Thyroid gland (tissue), 4 donors: ENCODE measurements around the gene C16orf96.

Experiments
- POLR2A ChIP-seq, 2 donors: fragments of 450-650 bp; IDR thresholded peaks; one replicate each; pipeline ENCODE4 v1.6.1; 2017; ENCODE audit warnings: antibody characterized with exemption in 2 of 2, mild to moderate bottlenecking in 2 of 2, moderate library complexity in 1 of 2
- TF ChIP-seq, protein P1 (sequence below), 6 experiments: fragments of 200-600 bp in 3 of 6; fragments of 450-650 bp in 3 of 6; sonication (generic) in 3 of 6; IDR thresholded peaks; one replicate each; pipeline ENCODE4 v1.5.1; 2016 to 2019; ENCODE audit warnings: antibody characterized with exemption in 6 of 6, mild to moderate bottlenecking in 2 of 6, inconsistent platforms in 1 of 6, moderate library complexity in 1 of 6

- TF ChIP-seq, protein P1, sequence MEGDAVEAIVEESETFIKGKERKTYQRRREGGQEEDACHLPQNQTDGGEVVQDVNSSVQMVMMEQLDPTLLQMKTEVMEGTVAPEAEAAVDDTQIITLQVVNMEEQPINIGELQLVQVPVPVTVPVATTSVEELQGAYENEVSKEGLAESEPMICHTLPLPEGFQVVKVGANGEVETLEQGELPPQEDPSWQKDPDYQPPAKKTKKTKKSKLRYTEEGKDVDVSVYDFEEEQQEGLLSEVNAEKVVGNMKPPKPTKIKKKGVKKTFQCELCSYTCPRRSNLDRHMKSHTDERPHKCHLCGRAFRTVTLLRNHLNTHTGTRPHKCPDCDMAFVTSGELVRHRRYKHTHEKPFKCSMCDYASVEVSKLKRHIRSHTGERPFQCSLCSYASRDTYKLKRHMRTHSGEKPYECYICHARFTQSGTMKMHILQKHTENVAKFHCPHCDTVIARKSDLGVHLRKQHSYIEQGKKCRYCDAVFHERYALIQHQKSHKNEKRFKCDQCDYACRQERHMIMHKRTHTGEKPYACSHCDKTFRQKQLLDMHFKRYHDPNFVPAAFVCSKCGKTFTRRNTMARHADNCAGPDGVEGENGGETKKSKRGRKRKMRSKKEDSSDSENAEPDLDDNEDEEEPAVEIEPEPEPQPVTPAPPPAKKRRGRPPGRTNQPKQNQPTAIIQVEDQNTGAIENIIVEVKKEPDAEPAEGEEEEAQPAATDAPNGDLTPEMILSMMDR (IDR thresholded peaks at IDR 0.05), result no peak
- TF ChIP-seq POLR2A (IDR thresholded peaks at IDR 0.05), result no peak
These were observed 20.5 kb upstream of the C16orf96 start for GRCh38 chr16:4535627-4536108.
